ENCODE measurements around the gene PIEZO1. TPM values are rescaled to one million over a fixed set of nuclear protein-coding genes. Genes with fewer than 3 reads are reported as not detected.

PIEZO1 gene
- total RNA-seq, 1 experiment from 2014 or later, result 181 TPM

DNA sequence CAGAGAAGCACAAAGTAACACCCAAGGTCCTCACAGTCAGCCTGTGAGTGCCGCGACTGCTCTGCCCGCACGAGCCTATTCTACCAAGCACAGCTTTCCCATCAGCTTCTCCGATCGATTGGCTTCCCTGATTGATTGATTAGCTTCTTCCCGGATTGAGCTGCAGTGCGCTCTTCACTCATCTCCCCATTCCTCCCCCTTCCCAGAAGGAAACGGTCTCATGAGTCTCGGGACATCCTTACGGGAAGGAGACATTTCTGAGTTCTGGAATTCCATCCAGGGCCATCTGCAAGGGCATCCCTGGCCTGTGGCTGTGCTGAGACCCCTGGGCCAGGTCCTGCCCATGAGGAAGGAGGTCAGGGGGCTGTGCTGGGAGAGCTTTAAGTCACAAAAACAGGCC is 18.0 kb downstream of the PIEZO1 start:
- Histone ChIP-seq H3K27ac (no peak overlapping the region), H3K4me3 (no peak overlapping the region), H3K27me3 (replicated peaks) (no peaks in the 10 kb centered on the region), H3K36me3 (peaks cover 69% of the 10 kb centered on the region), H3K4me1 (replicated peaks) (peaks cover 75% of the 10 kb centered on the region), H3K9me3 (replicated peaks) (no peaks in the 10 kb centered on the region)
- no peak for DNase-seq (ENCODE audit: low read depth in 1 of 2, low spot score in 2 of 2)

- peak; percentile 48 to 80 for DNase-seq (ENCODE audit: low read depth in 1 of 2, low spot score in 2 of 2)
- Histone ChIP-seq H3K36me3 (peaks cover 80% of the 10 kb centered on the region), H3K9me3 (replicated peaks) (no peaks in the 10 kb centered on the region), H3K4me3 (no peak overlapping the region), H3K4me1 (replicated peaks) (peaks cover 63% of the 10 kb centered on the region), H3K27ac (no peak overlapping the region), H3K27me3 (replicated peaks) (no peaks in the 10 kb centered on the region)
Measured at GRCh38 chr16:88764913-88765349, 20.1 kb downstream of the PIEZO1 start.

DNA sequence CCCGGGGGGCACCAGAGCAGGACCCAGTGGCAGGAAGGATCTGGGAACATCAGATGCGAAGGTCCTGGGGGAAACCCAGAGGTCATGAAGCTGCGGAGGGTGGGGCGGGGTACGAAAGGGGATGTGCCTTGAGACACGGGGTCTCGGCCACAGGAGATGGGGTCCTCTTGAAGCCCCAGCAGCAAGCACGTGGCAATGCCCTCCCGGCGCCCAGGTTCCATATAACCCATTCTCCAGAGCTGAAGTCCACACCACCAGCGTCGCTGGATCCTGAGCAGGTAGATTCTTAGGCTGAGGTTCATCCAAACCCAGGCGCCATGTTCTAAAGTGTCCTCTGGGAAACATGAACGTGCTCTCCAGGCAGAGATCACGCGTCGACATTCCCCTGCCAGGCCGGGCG is 20.9 kb downstream of the PIEZO1 start:
- DNase-seq (ENCODE audit: low read depth in 1 of 2, low spot score in 2 of 2), result no peak
- H3K27me3 ChIP-seq (replicated peaks), result no peaks in the 10 kb centered on the region
- no peak overlapping the region for H3K27ac ChIP-seq
- no peak overlapping the region for H3K4me3 ChIP-seq
- H3K36me3 ChIP-seq, result peaks cover 81% of the 10 kb centered on the region
- H3K9me3 ChIP-seq (replicated peaks), result no peaks in the 10 kb centered on the region
- peaks cover 62% of the 10 kb centered on the region for H3K4me1 ChIP-seq (replicated peaks)

DNA sequence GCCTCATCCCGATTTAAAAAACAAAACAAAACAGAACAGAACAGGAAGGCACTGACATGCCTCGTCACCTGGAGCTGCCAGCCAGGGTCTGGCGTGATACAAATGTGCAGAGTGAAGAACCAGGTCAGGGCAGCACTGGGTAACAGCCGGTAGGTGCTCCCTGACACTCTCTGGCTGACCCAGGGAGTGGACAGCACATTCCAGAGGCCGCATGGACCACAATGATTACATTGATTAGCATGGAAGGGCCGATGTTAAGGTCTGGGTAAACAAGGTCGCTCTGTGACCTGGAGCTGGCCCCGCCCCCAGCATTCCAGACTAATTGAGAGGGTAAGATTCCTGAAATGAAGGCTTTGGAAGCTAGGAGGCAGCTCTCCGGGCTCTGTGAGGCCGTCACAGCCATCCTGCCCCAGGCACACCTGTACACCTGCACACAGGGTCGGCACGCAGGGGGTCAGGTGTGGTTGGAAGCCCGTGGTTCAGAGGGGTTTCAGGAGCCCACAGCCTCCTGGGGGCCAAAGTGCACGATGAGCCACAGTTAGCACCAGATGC is 21.4 kb downstream of the PIEZO1 start:
- peaks cover 82% of the 10 kb centered on the region for H3K36me3 ChIP-seq
- H3K27ac ChIP-seq, result no peak overlapping the region; the same call in 1 of the 2 replicates
- H3K4me3 ChIP-seq, result no peak overlapping the region
- no peaks in the 10 kb centered on the region for H3K27me3 ChIP-seq (replicated peaks)
- H3K9me3 ChIP-seq (replicated peaks), result no peaks in the 10 kb centered on the region
- DNase-seq (ENCODE audit: low read depth in 1 of 2, low spot score in 2 of 2), result peak in 1 of 2 experiments; percentile 42
- peaks cover 62% of the 10 kb centered on the region for H3K4me1 ChIP-seq (replicated peaks)

- Histone ChIP-seq H3K27ac (no peak overlapping the region; the same call in 1 of the 2 replicates), H3K4me1 (replicated peaks) (peaks cover 61% of the 10 kb centered on the region), H3K27me3 (replicated peaks) (no peaks in the 10 kb centered on the region), H3K36me3 (peaks cover 86% of the 10 kb centered on the region), H3K9me3 (replicated peaks) (no peaks in the 10 kb centered on the region), H3K4me3 (no peak overlapping the region)
- no peak for DNase-seq (ENCODE audit: low read depth in 1 of 2, low spot score in 2 of 2)
Measured at GRCh38 chr16:88762941-88763340, 22.1 kb downstream of the PIEZO1 start.

GRCh38 chr16:88762258-88762870 is 22.7 kb downstream of the PIEZO1 start:
- DNase-seq (ENCODE audit: low read depth in 1 of 2, low spot score in 2 of 2), result no peak
- Histone ChIP-seq H3K4me3 (no peak overlapping the region), H3K27ac (no peak overlapping the region), H3K4me1 (replicated peaks) (peaks cover 55% of the 10 kb centered on the region), H3K36me3 (peaks cover 84% of the 10 kb centered on the region), H3K9me3 (replicated peaks) (no peaks in the 10 kb centered on the region), H3K27me3 (replicated peaks) (no peaks in the 10 kb centered on the region)

GRCh38 chr16:88761830-88762229 is 23.2 kb downstream of the PIEZO1 start:
- DNase-seq (ENCODE audit: low read depth in 1 of 2, low spot score in 2 of 2), result no peak
- no peaks in the 10 kb centered on the region for H3K9me3 ChIP-seq (replicated peaks)
- H3K4me3 ChIP-seq, result no peak overlapping the region
- peaks cover 80% of the 10 kb centered on the region for H3K36me3 ChIP-seq
- no peak overlapping the region for H3K27ac ChIP-seq
- H3K4me1 ChIP-seq (replicated peaks), result peaks cover 52% of the 10 kb centered on the region
- no peaks in the 10 kb centered on the region for H3K27me3 ChIP-seq (replicated peaks)

DNA sequence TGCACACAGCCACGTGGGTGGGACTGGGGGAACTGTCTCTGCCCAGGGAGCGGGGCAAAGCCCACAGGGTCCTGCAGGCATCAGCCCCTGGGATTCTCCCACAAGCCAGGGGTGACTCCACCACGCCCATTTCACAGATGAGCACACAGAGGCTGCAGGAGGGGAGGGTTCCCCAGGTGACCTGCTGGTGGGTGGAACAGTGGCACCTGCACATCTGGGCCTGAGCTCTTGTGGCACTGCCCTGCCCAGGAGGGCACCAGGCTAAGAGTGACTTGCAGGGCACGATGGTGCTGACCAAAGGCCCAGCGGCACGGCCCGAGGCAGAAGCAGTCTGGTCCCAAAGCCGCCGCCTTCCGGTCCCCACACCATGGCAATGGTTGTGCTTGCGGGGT is 23.9 kb downstream of the PIEZO1 start:
- H3K4me1 ChIP-seq (replicated peaks), result peaks cover 55% of the 10 kb centered on the region
- H3K4me3 ChIP-seq, result no peak overlapping the region
- H3K36me3 ChIP-seq, result peaks cover 77% of the 10 kb centered on the region
- no peaks in the 10 kb centered on the region for H3K27me3 ChIP-seq (replicated peaks)
- DNase-seq (ENCODE audit: low read depth in 1 of 2, low spot score in 2 of 2), result no peak
- H3K27ac ChIP-seq, result no peak overlapping the region
- no peaks in the 10 kb centered on the region for H3K9me3 ChIP-seq (replicated peaks)

DNA sequence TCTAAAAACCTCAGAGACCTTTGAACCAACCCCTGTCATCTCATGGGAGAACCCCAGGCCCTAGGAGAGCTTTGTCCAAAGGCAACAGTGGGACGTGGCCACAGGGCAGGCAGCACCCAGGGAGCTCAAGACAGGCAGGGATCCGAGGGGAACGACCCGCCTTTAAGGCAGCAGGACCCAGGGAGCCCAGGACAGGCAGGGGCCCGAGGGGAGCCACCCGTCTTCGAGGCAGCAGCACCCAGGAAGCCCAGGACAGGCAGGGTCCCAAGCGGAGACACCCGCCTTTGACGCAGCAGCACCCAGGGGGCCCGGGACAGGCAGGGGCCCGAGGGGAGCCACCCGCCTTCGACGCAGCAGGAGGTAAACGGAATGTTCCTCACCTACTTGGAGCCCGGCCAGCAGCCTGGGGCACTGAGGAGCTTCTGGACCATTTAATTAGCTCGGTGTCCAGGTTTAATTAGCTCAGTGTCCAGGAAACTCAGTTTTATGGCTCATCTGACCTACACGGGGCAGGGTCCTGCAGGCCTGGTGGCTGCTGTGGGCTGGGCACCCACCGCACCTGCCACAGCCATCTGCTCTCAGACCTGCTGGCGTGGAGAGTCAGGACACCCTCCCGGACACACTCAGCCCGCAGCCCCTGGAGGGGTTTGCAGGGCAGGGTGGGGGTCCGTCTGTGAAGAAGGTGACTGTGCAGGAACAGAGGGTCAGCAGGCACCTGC is 24.4 kb downstream of the PIEZO1 start:
- Histone ChIP-seq H3K9me3 (replicated peaks) (no peaks in the 10 kb centered on the region), H3K27me3 (replicated peaks) (no peaks in the 10 kb centered on the region), H3K4me3 (no peak overlapping the region), H3K4me1 (replicated peaks) (peaks cover 55% of the 10 kb centered on the region), H3K36me3 (peaks cover 77% of the 10 kb centered on the region), H3K27ac (no peak overlapping the region)
- no peak for DNase-seq (ENCODE audit: low read depth in 1 of 2, low spot score in 2 of 2)

GRCh38 chr16:88759976-88760350 is 25.1 kb downstream of the PIEZO1 start:
- Histone ChIP-seq H3K36me3 (peaks cover 77% of the 10 kb centered on the region), H3K9me3 (replicated peaks) (no peaks in the 10 kb centered on the region), H3K27ac (no peak overlapping the region), H3K4me3 (no peak overlapping the region), H3K27me3 (replicated peaks) (no peaks in the 10 kb centered on the region), H3K4me1 (replicated peaks) (peaks cover 56% of the 10 kb centered on the region)
- no peak for DNase-seq (ENCODE audit: low read depth in 1 of 2, low spot score in 2 of 2)

GRCh38 chr16:88759245-88759975 is 25.6 kb downstream of the PIEZO1 start:
- no peak overlapping the region for H3K27ac ChIP-seq

GRCh38 chr16:88758944-88759244 is 26.1 kb downstream of the PIEZO1 start:
- Histone ChIP-seq H3K36me3 (peaks cover 78% of the 10 kb centered on the region), H3K9me3 (replicated peaks) (no peaks in the 10 kb centered on the region), H3K4me3 (no peak overlapping the region), H3K27ac (no peak overlapping the region), H3K27me3 (replicated peaks) (no peaks in the 10 kb centered on the region), H3K4me1 (replicated peaks) (peaks cover 57% of the 10 kb centered on the region)
- no peak for DNase-seq (ENCODE audit: low read depth in 1 of 2, low spot score in 2 of 2)

More at GRCh38 chr16:88759245-88759975, 25.6 kb downstream of the PIEZO1 start:
- H3K36me3 ChIP-seq, result peaks cover 79% of the 10 kb centered on the region
- no peak overlapping the region for H3K4me3 ChIP-seq
- H3K27me3 ChIP-seq (replicated peaks), result no peaks in the 10 kb centered on the region
- no peak for DNase-seq (ENCODE audit: low read depth in 1 of 2, low spot score in 2 of 2)
- no peaks in the 10 kb centered on the region for H3K9me3 ChIP-seq (replicated peaks)
- H3K4me1 ChIP-seq (replicated peaks), result peaks cover 57% of the 10 kb centered on the region

GRCh38 chr16:88758227-88758943 is 26.6 kb downstream of the PIEZO1 start:
- Histone ChIP-seq H3K27me3 (replicated peaks) (no peaks in the 10 kb centered on the region), H3K4me3 (no peak overlapping the region), H3K9me3 (replicated peaks) (no peaks in the 10 kb centered on the region), H3K27ac (no peak overlapping the region), H3K36me3 (peaks cover 78% of the 10 kb centered on the region), H3K4me1 (replicated peaks) (peaks cover 57% of the 10 kb centered on the region)
- no peak for DNase-seq (ENCODE audit: low read depth in 1 of 2, low spot score in 2 of 2)

Measured in SJSA1 (cell line).